ENCODE results near the gene TSPAN19. TPM values are rescaled to one million over a fixed set of nuclear protein-coding genes. Genes with fewer than 3 reads are reported as not detected.
A peak's percentile ranks its signal among the peaks of the same experiment; 100 is the strongest.

The TSPAN19 gene
- total RNA-seq, 1 donor from 2014 or later, result not detected

DNA sequence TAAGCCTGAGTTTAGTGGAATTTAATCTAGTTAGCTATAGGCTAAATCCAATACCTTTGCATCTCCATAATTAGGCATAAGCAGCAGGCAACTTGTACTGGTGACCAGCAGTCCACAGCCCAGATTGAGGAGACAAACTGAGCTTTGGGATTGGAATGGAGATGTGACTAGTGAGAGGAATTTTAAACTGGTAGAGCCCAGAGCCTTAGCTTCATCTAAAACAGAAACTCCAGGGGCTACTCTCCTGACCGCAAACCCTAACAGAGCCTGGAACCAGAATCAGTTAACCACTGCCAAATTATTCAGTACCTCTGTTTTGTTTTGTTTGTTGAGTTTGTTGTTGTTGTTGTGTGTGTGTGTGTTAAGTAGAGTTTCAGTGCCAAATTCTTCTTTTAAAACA lies 53.2 kb downstream of the TSPAN19 start:
- DNase-seq (ENCODE audit: low spot score), result no peak
- Mint-ChIP-seq H3K27me3 (ENCODE audit: low read depth) (peaks cover 9% of the 10 kb centered on the region), H3K9me3 (ENCODE audit: low read depth) (no peaks in the 10 kb centered on the region), H3K4me3 (ENCODE audit: unreplicated experiment) (no peak overlapping the region), H3K27ac (ENCODE audit: unreplicated experiment) (no peak overlapping the region), H3K4me1 (ENCODE audit: low read depth) (no peaks in the 10 kb centered on the region), H3K36me3 (ENCODE audit: low read depth) (no peaks in the 10 kb centered on the region)
- TF ChIP-seq, protein P1, sequence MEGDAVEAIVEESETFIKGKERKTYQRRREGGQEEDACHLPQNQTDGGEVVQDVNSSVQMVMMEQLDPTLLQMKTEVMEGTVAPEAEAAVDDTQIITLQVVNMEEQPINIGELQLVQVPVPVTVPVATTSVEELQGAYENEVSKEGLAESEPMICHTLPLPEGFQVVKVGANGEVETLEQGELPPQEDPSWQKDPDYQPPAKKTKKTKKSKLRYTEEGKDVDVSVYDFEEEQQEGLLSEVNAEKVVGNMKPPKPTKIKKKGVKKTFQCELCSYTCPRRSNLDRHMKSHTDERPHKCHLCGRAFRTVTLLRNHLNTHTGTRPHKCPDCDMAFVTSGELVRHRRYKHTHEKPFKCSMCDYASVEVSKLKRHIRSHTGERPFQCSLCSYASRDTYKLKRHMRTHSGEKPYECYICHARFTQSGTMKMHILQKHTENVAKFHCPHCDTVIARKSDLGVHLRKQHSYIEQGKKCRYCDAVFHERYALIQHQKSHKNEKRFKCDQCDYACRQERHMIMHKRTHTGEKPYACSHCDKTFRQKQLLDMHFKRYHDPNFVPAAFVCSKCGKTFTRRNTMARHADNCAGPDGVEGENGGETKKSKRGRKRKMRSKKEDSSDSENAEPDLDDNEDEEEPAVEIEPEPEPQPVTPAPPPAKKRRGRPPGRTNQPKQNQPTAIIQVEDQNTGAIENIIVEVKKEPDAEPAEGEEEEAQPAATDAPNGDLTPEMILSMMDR (IDR thresholded peaks at IDR 0.05), result no peak

DNA sequence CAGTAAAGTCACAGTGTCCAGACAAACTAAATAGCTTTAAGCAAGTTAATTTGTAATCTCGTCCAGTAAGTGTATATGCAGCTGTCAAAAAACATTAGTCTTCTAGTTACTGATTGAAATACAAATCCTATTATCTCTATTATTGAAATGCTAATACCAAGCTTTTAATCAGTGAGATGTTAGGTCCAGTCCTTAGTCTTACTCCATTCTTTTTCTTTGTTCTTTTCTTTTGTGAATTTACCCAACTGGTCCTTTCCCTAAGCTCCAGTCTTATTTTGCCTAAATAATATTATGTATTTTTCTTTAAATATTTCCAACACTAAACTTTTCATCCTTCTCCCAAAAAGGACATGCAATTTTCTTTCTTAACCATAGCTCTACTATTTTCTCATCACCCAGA lies 57.2 kb downstream of the TSPAN19 start:
- Mint-ChIP-seq H3K27me3 (ENCODE audit: low read depth) (peaks cover 7% of the 10 kb centered on the region), H3K9me3 (ENCODE audit: low read depth) (no peaks in the 10 kb centered on the region), H3K36me3 (ENCODE audit: low read depth) (no peaks in the 10 kb centered on the region), H3K4me1 (ENCODE audit: low read depth) (no peaks in the 10 kb centered on the region), H3K27ac (ENCODE audit: unreplicated experiment) (no peak overlapping the region), H3K4me3 (ENCODE audit: unreplicated experiment) (no peak overlapping the region)
- DNase-seq (ENCODE audit: low spot score), result no peak
- TF ChIP-seq, protein P1 (IDR thresholded peaks at IDR 0.05), result no peak

DNA sequence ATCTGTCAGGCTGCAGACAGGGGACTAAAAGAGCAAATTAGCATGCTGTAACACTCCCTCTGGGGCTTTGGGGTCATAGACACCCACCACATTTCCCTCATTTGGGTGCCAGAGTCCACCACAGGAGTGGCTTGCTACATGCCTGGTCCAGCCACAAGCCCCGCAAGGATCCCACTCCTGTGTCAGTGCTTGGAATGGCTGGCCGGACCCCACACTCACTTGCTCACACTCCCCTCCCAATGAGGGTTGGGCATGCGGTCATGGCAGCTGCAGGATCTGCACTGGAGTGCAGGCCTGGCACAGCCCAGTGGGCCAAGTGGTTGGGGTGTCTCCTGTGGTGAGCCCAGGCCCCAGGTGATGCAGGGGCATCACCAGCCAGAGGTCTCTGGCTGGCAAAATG lies 59.9 kb downstream of the TSPAN19 start:
- Mint-ChIP-seq H3K9me3 (ENCODE audit: low read depth) (no peaks in the 10 kb centered on the region), H3K27ac (ENCODE audit: unreplicated experiment) (no peak overlapping the region), H3K4me3 (ENCODE audit: unreplicated experiment) (no peak overlapping the region), H3K4me1 (ENCODE audit: low read depth) (no peaks in the 10 kb centered on the region), H3K27me3 (ENCODE audit: low read depth) (no peaks in the 10 kb centered on the region), H3K36me3 (ENCODE audit: low read depth) (no peaks in the 10 kb centered on the region)
- DNase-seq (ENCODE audit: low spot score), result peak; percentile 72
- TF ChIP-seq, protein P1 (IDR thresholded peaks at IDR 0.05), result no peak

DNA sequence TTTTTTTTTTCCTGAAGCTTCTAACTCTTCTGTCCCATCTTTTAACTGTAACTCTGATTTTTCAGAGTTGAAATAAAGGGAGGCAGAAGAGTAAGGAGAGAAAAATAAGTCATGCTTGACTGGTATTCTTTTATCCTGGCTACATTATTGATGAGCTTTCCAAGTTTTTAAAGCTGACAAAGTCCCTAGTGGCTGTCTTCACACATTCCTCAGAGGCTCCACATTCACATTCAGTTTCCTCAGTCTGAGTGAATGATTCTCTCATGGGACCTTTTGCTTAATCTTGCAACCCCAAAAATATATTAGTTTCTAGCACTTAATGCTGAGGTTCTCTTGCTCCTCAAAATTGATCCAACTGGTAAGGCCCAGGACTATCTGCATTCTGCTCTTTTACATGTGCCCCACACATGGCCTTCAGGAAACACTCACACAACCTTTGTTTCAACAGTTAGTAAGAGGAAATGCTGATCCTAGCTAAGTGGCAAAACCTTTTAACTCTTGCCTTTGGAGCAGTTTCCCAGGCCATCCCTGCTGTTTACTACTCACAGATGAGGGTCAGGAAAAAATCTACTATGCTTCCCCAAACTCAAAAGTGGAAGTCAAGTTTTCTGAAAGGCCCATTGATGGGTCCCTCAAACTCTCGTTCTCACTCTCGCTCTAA lies 61.8 kb downstream of the TSPAN19 start:
- Mint-ChIP-seq H3K4me1 (ENCODE audit: low read depth) (no peaks in the 10 kb centered on the region), H3K4me3 (ENCODE audit: unreplicated experiment) (no peak overlapping the region), H3K27me3 (ENCODE audit: low read depth) (peaks cover 7% of the 10 kb centered on the region), H3K27ac (ENCODE audit: unreplicated experiment) (no peak overlapping the region), H3K9me3 (ENCODE audit: low read depth) (no peaks in the 10 kb centered on the region), H3K36me3 (ENCODE audit: low read depth) (no peaks in the 10 kb centered on the region)
- TF ChIP-seq, protein P1 (IDR thresholded peaks at IDR 0.05), result no peak
- DNase-seq (ENCODE audit: low spot score), result no peak

DNA sequence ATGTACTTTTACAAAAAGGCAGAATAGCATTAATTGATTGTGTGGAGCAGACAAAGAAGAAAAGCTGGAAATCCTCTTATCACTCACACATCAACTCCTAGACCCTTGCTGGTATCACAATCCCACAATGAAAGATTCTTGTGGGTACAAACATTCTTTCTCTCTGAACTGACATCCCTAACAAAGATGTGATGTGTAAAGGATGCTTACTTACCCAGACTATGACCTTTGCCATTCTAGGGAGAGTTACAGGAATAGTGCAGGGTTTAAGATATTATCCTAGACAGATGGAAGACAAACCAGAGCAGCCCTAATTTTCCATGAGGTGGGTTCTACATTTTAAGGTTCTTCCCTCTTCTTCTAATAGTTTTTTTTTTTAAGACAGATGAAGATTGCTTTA lies 63.1 kb downstream of the TSPAN19 start:
- Mint-ChIP-seq H3K4me3 (ENCODE audit: unreplicated experiment) (no peak overlapping the region), H3K27me3 (ENCODE audit: low read depth) (peaks cover 7% of the 10 kb centered on the region), H3K27ac (ENCODE audit: unreplicated experiment) (no peak overlapping the region), H3K4me1 (ENCODE audit: low read depth) (no peaks in the 10 kb centered on the region), H3K36me3 (ENCODE audit: low read depth) (no peaks in the 10 kb centered on the region), H3K9me3 (ENCODE audit: low read depth) (no peaks in the 10 kb centered on the region)
- no peak for DNase-seq (ENCODE audit: low spot score)
- TF ChIP-seq, protein P1 (IDR thresholded peaks at IDR 0.05), result no peak
